Panc1 (cell line): ENCODE data around the gene ELP2. TPM values are rescaled to one million over a fixed set of nuclear protein-coding genes. Genes with fewer than 3 reads are reported as not detected.

Experiments used
- ATAC-seq: fragments of 200-7000 bp; cut with Tn5 transposase; 2 replicates; pipeline ENCODE4 v1.9.1; 2020; ENCODE audit warnings: mild to moderate bottlenecking, moderate library complexity
- BruUV-seq: library from RNA; stranded (reverse); fragments of 400-500 nt; replicated peaks from 2 replicates; lab custom pipeline; 2021; lab: Mats Ljungman, UMichigan
- CTCF ChIA-PET: fragments of 300-600 bp; sonication (Branson Sonifier 250); formaldehyde crosslinking; loops from one replicate; lab custom pipeline; 2022; ENCODE audit warnings: antibody characterized with exemption; lab: Charles Lee
- POLR2A ChIA-PET: fragments of 300-600 bp; sonication (Branson Sonifier 250); formaldehyde crosslinking; loops from one replicate; lab custom pipeline; 2022; ENCODE audit warnings: antibody characterized with exemption; lab: Charles Lee
- DNase-seq: peaks from one replicate; pipeline ENCODE4 v3.0.0-alpha.2; 2010; ENCODE audit warnings: low read depth, low spot score
- H3K27ac ChIP-seq: 2 replicates; pipeline ENCODE4 v1.5.1; 2011; ENCODE audit warnings: mild to moderate bottlenecking, low read length, inconsistent platforms
- H3K27me3 ChIP-seq: fragments of 200-500 bp; sonication (Bioruptor generic); 2 replicates; pipeline ENCODE4 v1.6.0; 2014; ENCODE audit warnings: low read length, inconsistent platforms; ENCODE audit not compliant: control insufficient read depth, insufficient read depth
- H3K36me3 ChIP-seq: fragments of 200-500 bp; sonication (Bioruptor generic); 2 replicates; pipeline ENCODE4 v1.5.1; 2014; ENCODE audit warnings: inconsistent platforms, mild to moderate bottlenecking, low read length, moderate library complexity; ENCODE audit not compliant: control insufficient read depth, insufficient read depth
- H3K4me1 ChIP-seq: 2 replicates; pipeline ENCODE4 v1.5.1; 2011; ENCODE audit warnings: inconsistent platforms, mild to moderate bottlenecking, low read length, moderate library complexity; ENCODE audit not compliant: control insufficient read depth, insufficient read depth
- H3K4me3 ChIP-seq, 2 experiments: 2 replicates each; pipeline ENCODE4 v1.5.1; 2011 to 2012; ENCODE audit warnings: low read depth in 2 of 2, low read length in 2 of 2, mild to moderate bottlenecking in 2 of 2, inconsistent platforms in 1 of 2, moderate library complexity in 1 of 2
- H3K9me3 ChIP-seq: fragments of 200-500 bp; sonication (Bioruptor generic); 2 replicates; pipeline ENCODE4 v1.5.1; 2014; ENCODE audit warnings: low read depth, mild to moderate bottlenecking, inconsistent platforms, low read length, moderate library complexity; ENCODE audit not compliant: control insufficient read depth, insufficient read depth
- POLR2AphosphoS5 ChIP-seq: IDR thresholded peaks from 2 replicates; pipeline ENCODE4 v1.6.1; 2012; ENCODE audit warnings: mild to moderate bottlenecking, low read depth, low read length, moderate library complexity
- SIN3A ChIP-seq: IDR thresholded peaks from 2 replicates; pipeline ENCODE4 v1.6.1; 2012; ENCODE audit warnings: low read depth, mild to moderate bottlenecking, low read length, moderate library complexity, borderline replicate concordance; ENCODE audit not compliant: insufficient read depth
- TCF7L2 ChIP-seq: IDR thresholded peaks from 2 replicates; pipeline ENCODE4 v1.6.1; 2011; ENCODE audit warnings: mild to moderate bottlenecking, low read depth, low read length, inconsistent platforms
- in situ Hi-C: cut with HindIII; loops from 2 replicates; pipeline ENCODE4 v1.10.0; 2016; ENCODE audit warnings: low sequenced_read_pairs, low pct_unique_long_range_greater_than_20kb
- intact Hi-C: fragments of 100-400 bp; cut with micrococcal nuclease; formaldehyde crosslinking; loops from one replicate; pipeline ENCODE4 v1.10.0; 2022; ENCODE audit not compliant: unreplicated experiment
- total RNA-seq: library from RNA; stranded (reverse); gene quantifications from one replicate; pipeline ENCODE4 v1.2.1, GENCODE V29; 2021; ENCODE audit not compliant: unreplicated experiment
- TF ChIP-seq, protein P1 (sequence below), 2 experiments: IDR thresholded peaks; 2 replicates each; pipeline ENCODE4 v1.6.1; 2011 to 2012; ENCODE audit warnings: low read depth in 2 of 2, control low read depth in 1 of 2, low read length in 1 of 2, mild to moderate bottlenecking in 1 of 2, moderate library complexity in 1 of 2; ENCODE audit not compliant: insufficient read depth in 1 of 2
- TF ChIP-seq, protein P2 (sequence below): fragments of 450-650 bp; IDR thresholded peaks from 2 replicates; pipeline ENCODE4 v1.5.1; 2017; ENCODE audit warnings: mild to moderate bottlenecking

Gene ELP2
- total RNA-seq, 1 experiment from 2014 or later = 48.8 TPM

DNA sequence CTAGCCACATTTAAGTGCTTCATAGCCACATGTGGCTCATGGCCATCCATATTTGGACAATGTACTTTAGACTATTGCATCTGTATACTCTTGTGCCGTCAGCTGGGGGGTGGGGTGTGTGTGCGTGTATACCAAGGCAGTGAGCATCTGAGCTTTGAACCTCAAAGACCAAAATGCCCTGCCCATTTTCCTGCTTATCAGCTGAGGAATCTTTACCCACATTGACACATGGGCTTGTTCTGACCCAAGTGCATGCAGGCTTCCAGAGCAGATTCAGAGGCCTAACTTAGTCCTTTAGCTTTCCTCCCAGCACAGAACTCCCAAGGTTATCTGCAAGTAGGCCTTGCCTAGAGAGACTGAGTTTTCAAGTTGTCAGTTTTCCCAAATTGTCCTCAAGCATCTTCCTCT, 46.5 kb downstream of the ELP2 start:
- ATAC-seq = no peak
- H3K4me3 ChIP-seq = no peak overlapping the region
- peaks cover 7% of the 10 kb centered on the region; the same call in 1 of the 2 replicates for H3K36me3 ChIP-seq
- H3K27me3 ChIP-seq = no peaks in the 10 kb centered on the region
- no peak overlapping the region for H3K27ac ChIP-seq
- in situ Hi-C loops = no loop called here
- H3K4me1 ChIP-seq = no peaks in the 10 kb centered on the region
- CTCF ChIA-PET = no interaction called here
- H3K9me3 ChIP-seq = no peaks in the 10 kb centered on the region
- POLR2A ChIA-PET = no interaction called here
- DNase-seq = no peak
- no TSS peak for BruUV-seq
- TF ChIP-seq, protein P1, sequence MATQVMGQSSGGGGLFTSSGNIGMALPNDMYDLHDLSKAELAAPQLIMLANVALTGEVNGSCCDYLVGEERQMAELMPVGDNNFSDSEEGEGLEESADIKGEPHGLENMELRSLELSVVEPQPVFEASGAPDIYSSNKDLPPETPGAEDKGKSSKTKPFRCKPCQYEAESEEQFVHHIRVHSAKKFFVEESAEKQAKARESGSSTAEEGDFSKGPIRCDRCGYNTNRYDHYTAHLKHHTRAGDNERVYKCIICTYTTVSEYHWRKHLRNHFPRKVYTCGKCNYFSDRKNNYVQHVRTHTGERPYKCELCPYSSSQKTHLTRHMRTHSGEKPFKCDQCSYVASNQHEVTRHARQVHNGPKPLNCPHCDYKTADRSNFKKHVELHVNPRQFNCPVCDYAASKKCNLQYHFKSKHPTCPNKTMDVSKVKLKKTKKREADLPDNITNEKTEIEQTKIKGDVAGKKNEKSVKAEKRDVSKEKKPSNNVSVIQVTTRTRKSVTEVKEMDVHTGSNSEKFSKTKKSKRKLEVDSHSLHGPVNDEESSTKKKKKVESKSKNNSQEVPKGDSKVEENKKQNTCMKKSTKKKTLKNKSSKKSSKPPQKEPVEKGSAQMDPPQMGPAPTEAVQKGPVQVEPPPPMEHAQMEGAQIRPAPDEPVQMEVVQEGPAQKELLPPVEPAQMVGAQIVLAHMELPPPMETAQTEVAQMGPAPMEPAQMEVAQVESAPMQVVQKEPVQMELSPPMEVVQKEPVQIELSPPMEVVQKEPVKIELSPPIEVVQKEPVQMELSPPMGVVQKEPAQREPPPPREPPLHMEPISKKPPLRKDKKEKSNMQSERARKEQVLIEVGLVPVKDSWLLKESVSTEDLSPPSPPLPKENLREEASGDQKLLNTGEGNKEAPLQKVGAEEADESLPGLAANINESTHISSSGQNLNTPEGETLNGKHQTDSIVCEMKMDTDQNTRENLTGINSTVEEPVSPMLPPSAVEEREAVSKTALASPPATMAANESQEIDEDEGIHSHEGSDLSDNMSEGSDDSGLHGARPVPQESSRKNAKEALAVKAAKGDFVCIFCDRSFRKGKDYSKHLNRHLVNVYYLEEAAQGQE (IDR thresholded peaks at IDR 0.05; ENCODE audit: insufficient read depth in 1 of 2, low read depth in 2 of 2, low read length in 1 of 2) = no peak
- TF ChIP-seq, protein P2, sequence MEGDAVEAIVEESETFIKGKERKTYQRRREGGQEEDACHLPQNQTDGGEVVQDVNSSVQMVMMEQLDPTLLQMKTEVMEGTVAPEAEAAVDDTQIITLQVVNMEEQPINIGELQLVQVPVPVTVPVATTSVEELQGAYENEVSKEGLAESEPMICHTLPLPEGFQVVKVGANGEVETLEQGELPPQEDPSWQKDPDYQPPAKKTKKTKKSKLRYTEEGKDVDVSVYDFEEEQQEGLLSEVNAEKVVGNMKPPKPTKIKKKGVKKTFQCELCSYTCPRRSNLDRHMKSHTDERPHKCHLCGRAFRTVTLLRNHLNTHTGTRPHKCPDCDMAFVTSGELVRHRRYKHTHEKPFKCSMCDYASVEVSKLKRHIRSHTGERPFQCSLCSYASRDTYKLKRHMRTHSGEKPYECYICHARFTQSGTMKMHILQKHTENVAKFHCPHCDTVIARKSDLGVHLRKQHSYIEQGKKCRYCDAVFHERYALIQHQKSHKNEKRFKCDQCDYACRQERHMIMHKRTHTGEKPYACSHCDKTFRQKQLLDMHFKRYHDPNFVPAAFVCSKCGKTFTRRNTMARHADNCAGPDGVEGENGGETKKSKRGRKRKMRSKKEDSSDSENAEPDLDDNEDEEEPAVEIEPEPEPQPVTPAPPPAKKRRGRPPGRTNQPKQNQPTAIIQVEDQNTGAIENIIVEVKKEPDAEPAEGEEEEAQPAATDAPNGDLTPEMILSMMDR = no peak
- no peak for TF ChIP-seq POLR2AphosphoS5
- no peak for TF ChIP-seq SIN3A
- TF ChIP-seq TCF7L2 = no peak
- intact Hi-C loops = no loop called here

DNA sequence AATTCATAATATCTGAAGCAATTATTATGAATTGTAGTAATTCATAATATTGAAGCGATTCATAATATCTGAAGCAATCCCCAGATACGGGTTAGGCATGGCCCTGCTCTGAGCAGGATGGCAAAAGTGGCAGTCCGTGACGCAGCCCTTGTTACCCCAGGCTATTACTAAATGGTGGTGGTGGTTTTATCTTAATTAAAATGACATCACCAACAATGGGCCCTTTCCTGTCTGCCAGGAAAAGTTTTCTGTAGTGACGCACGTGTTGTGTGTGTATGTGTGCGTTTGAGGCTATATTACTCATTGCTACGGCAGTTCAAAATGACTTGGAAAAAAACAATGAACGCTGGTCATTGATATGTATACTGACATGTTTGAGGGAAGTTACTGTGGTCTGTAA, 47.0 kb downstream of the ELP2 start:
- no peak overlapping the region for H3K27ac ChIP-seq
- H3K9me3 ChIP-seq = no peaks in the 10 kb centered on the region
- H3K4me1 ChIP-seq = no peaks in the 10 kb centered on the region
- no peaks in the 10 kb centered on the region for H3K27me3 ChIP-seq
- TF ChIP-seq, protein P1 (IDR thresholded peaks at IDR 0.05; ENCODE audit: insufficient read depth in 1 of 2, low read depth in 2 of 2, low read length in 1 of 2) = no peak
- TF ChIP-seq TCF7L2 = no peak
- DNase-seq (no peak), ATAC-seq (no peak)
- POLR2A ChIA-PET = no interaction called here
- peaks cover 7% of the 10 kb centered on the region; the same call in 1 of the 2 replicates for H3K36me3 ChIP-seq
- H3K4me3 ChIP-seq = no peak overlapping the region
- intact Hi-C loops = no loop called here
- in situ Hi-C loops = no loop called here
- BruUV-seq = no TSS peak
- CTCF ChIA-PET = no interaction called here
